Glomerular endothelial cell (primary cell): Measurements from ENCODE around the gene LDLRAD4. TPM values are rescaled to one million over a fixed set of nuclear protein-coding genes. Genes with fewer than 3 reads are reported as not detected.
"Not testable (repeated sequence)": the region's sequence is repeated elsewhere in the genome, so short reads cannot be mapped to it uniquely, and the experiment has no call there.

ENCODE experiments used
- DNase-seq: peaks from one replicate; pipeline ENCODE4 v3.0.0-alpha.2; 2011; ENCODE audit warnings: low read depth, low spot score; ENCODE audit errors: extremely low read depth
- total RNA-seq: library from RNA; depleted of rRNA; stranded (reverse); fragments of >200 nt; gene quantifications from 2 replicates; pipeline ENCODE4 v1.2.3, GENCODE V29; 2015

LDLRAD4 gene
- total RNA-seq, 1 donor from 2014 or later = 13.4 TPM

DNA sequence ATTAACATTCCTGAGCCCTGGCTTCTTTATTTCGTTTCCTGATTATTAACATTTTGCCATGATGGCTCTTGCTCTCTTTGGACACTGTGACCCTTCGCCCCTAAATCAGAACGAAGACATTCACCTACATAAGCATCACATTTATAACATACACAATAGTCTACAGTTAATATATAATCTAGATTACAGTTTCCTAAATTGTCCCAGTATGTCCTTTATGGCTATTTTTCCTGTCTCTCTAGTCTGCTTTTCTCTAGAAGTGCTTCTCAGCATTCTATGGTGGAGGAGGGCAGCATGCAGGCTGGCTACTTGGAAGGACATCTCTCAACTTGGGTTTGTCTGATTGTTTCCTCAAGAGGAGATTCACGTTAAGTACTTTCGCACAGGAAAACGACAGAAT is 457.9 kb downstream of the LDLRAD4 start:
- DNase-seq = no peak

- DNase-seq = not testable (repeated sequence)
Observed at GRCh38 chr18:13677350-13677749, 458.8 kb downstream of the LDLRAD4 start.

DNA sequence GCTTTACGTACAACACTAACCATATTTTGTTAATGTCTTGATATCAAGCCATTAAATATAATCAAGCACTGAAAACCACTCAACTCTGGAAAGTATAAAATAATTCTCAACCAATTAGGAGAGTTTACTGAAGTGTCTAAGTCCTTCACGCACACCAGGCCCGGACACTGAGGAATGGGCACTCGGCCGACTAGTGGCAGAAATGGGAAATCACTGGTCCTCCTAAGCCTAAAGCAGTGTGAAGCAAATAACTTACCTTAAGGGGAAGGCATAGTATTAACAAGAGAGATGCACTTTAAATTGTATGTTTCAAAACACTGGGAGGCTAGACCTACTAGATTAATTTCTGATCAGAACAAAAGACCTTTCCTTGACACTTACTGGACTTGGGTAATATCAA is 462.1 kb downstream of the LDLRAD4 start:
- DNase-seq = no peak

DNA sequence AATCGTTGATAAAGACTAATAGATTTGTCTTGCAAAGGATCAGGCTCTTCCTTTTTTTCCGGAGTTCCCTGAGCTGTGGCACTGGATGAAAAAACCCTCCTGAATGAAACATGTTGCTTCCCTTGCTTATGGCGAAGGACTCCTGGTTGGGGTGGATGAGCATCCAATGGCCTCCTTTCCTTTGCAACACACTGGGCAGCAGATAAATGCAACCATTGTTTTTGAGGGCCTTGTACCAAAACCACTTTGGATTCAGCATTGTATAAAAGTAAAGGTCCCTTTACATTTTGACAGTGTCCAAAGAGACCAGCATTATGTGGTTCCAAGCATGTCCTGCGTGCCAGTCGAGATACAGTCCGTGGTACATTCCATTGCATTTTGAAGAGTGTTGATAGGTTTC is 463.1 kb downstream of the LDLRAD4 start:
- DNase-seq = no peak

DNA sequence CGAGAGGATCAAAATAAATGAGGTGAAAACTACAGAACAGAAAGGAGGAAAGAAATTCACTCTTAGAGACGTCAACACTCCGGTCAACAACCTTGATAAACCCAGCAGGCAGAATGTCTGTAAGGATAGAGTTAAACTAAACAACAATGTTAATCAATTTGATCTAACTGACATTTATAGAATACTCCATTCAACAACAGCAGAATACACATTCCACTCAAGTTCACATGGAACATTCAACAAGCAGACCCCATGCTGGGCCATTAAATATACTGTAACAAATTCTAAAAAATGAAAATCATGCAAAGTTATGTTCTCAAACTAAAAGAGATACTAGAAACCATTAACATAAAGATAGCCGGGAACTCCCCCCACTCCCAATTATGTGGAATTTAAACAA is 466.0 kb downstream of the LDLRAD4 start:
- DNase-seq = no peak

GRCh38 chr18:13688191-13689136 is 469.9 kb downstream of the LDLRAD4 start:
- no peak for DNase-seq

GRCh38 chr18:13690060-13690459 is 471.5 kb downstream of the LDLRAD4 start:
- not testable (repeated sequence) for DNase-seq

- not testable (repeated sequence) for DNase-seq
Observed at GRCh38 chr18:13695337-13695736, 476.8 kb downstream of the LDLRAD4 start.

- no peak for DNase-seq
Observed at GRCh38 chr18:13696961-13697360, 478.4 kb downstream of the LDLRAD4 start.

GRCh38 chr18:13700153-13700552 is 481.6 kb downstream of the LDLRAD4 start:
- DNase-seq = no peak

Other genes starting within 250 kb of the LDLRAD4 start
- 15.1 and 16.0 TPM in 2 replicates for gene CEP192, start 227.4 kb upstream of the LDLRAD4 start, total RNA-seq